ENCODE measurements around the gene ACSF3.

The ACSF3 gene

GRCh38 chr16:89166696-89167424, 73.2 kb downstream of the ACSF3 start:
- no peak overlapping the region for H3K27ac ChIP-seq (ENCODE audit: low read length)
- no peaks in the 10 kb centered on the region for H3K9me3 ChIP-seq (ENCODE audit: control insufficient read depth in 2 of 2, low read length in 2 of 2)
- no peaks in the 10 kb centered on the region for H3K36me3 ChIP-seq (ENCODE audit: control insufficient read depth in 2 of 2, insufficient read depth in 2 of 2, low read length in 2 of 2)
- peaks cover 19% of the 10 kb centered on the region for H3K4me1 ChIP-seq (ENCODE audit: control insufficient read depth, insufficient read depth, low read length)
- H3K9ac ChIP-seq (ENCODE audit: low read length in 2 of 2), result no peak overlapping the region
- peak overlapping the region; percentile 12 to 22 for H3K4me3 ChIP-seq (ENCODE audit: low read length in 2 of 2)
- H3K27me3 ChIP-seq (ENCODE audit: control insufficient read depth in 1 of 2, insufficient read depth in 2 of 2, low read length in 2 of 2), result peaks cover 60 to 65% of the 10 kb centered on the region in 2 donors

GRCh38 chr16:89167425-89167941, 73.8 kb downstream of the ACSF3 start:
- H3K4me1 ChIP-seq (ENCODE audit: control insufficient read depth, insufficient read depth, low read length), result peaks cover 19% of the 10 kb centered on the region
- no peak overlapping the region for H3K9ac ChIP-seq (ENCODE audit: low read length in 2 of 2)
- no peaks in the 10 kb centered on the region for H3K36me3 ChIP-seq (ENCODE audit: control insufficient read depth in 2 of 2, insufficient read depth in 2 of 2, low read length in 2 of 2)
- H3K27me3 ChIP-seq (ENCODE audit: control insufficient read depth in 1 of 2, insufficient read depth in 2 of 2, low read length in 2 of 2), result peaks cover 55 to 69% of the 10 kb centered on the region in 2 donors
- peak overlapping the region; percentile 12 to 22 for H3K4me3 ChIP-seq (ENCODE audit: low read length in 2 of 2)
- no peak overlapping the region for H3K27ac ChIP-seq (ENCODE audit: low read length)
- no peaks in the 10 kb centered on the region for H3K9me3 ChIP-seq (ENCODE audit: control insufficient read depth in 2 of 2, low read length in 2 of 2)

GRCh38 chr16:89168381-89169189, 74.9 kb downstream of the ACSF3 start:
- Histone ChIP-seq H3K4me1 (ENCODE audit: control insufficient read depth, insufficient read depth, low read length) (peaks cover 19% of the 10 kb centered on the region), H3K36me3 (ENCODE audit: control insufficient read depth in 2 of 2, insufficient read depth in 2 of 2, low read length in 2 of 2) (no peaks in the 10 kb centered on the region), H3K27me3 (ENCODE audit: control insufficient read depth in 1 of 2, insufficient read depth in 2 of 2, low read length in 2 of 2) (peaks cover 48 to 65% of the 10 kb centered on the region in 2 donors), H3K27ac (ENCODE audit: low read length) (no peak overlapping the region), H3K9me3 (ENCODE audit: control insufficient read depth in 2 of 2, low read length in 2 of 2) (no peaks in the 10 kb centered on the region), H3K4me3 (ENCODE audit: low read length in 2 of 2) (no peak overlapping the region), H3K9ac (ENCODE audit: low read length in 2 of 2) (no peak overlapping the region)

GRCh38 chr16:89169778-89170177, 76.1 kb downstream of the ACSF3 start:
- Histone ChIP-seq H3K36me3 (ENCODE audit: control insufficient read depth in 2 of 2, insufficient read depth in 2 of 2, low read length in 2 of 2) (no peaks in the 10 kb centered on the region), H3K4me1 (ENCODE audit: control insufficient read depth, insufficient read depth, low read length) (peaks cover 19% of the 10 kb centered on the region), H3K27ac (ENCODE audit: low read length) (no peak overlapping the region), H3K27me3 (ENCODE audit: control insufficient read depth in 1 of 2, insufficient read depth in 2 of 2, low read length in 2 of 2) (peaks cover 45 to 59% of the 10 kb centered on the region in 2 donors), H3K4me3 (ENCODE audit: low read length in 2 of 2) (no peak overlapping the region), H3K9me3 (ENCODE audit: control insufficient read depth in 2 of 2, low read length in 2 of 2) (no peaks in the 10 kb centered on the region), H3K9ac (ENCODE audit: low read length in 2 of 2) (no peak overlapping the region)

GRCh38 chr16:89170346-89171215, 76.9 kb downstream of the ACSF3 start:
- Histone ChIP-seq H3K4me3 (ENCODE audit: low read length in 2 of 2) (peak overlapping the region; percentile 8 to 44), H3K9me3 (ENCODE audit: control insufficient read depth in 2 of 2, low read length in 2 of 2) (no peaks in the 10 kb centered on the region), H3K9ac (ENCODE audit: low read length in 2 of 2) (no peak overlapping the region)

GRCh38 chr16:89171216-89172170, 77.8 kb downstream of the ACSF3 start, which contains the start of gene CDH15:
Gene CDH15 (plus strand): TSS chr16:89171748. CDS start chr16:89171832, 84 bp downstream.
- no peak within 1 kb of the TSS for H3K27ac ChIP-seq (ENCODE audit: low read length)
- no peak within 1 kb of the TSS for H3K9ac ChIP-seq (ENCODE audit: low read length in 2 of 2)
- H3K36me3 ChIP-seq (ENCODE audit: control insufficient read depth in 2 of 2, insufficient read depth in 2 of 2, low read length in 2 of 2), result no peaks in the 10 kb centered on the region
- H3K4me3 ChIP-seq (ENCODE audit: low read length in 2 of 2), result peak within 1 kb of the TSS; percentile 8 to 44
- no peaks in the 10 kb centered on the region for H3K9me3 ChIP-seq (ENCODE audit: control insufficient read depth in 2 of 2, low read length in 2 of 2)
- peaks cover 19% of the 10 kb centered on the region for H3K4me1 ChIP-seq (ENCODE audit: control insufficient read depth, insufficient read depth, low read length)
- H3K27me3 ChIP-seq (ENCODE audit: control insufficient read depth in 1 of 2, insufficient read depth in 2 of 2, low read length in 2 of 2), result peaks cover 45 to 52% of the 10 kb centered on the region in 2 donors

More at GRCh38 chr16:89170346-89171215, 76.9 kb downstream of the ACSF3 start:
- Histone ChIP-seq H3K27me3 (ENCODE audit: control insufficient read depth in 1 of 2, insufficient read depth in 2 of 2, low read length in 2 of 2) (peaks cover 45 to 55% of the 10 kb centered on the region in 2 donors), H3K36me3 (ENCODE audit: control insufficient read depth in 2 of 2, insufficient read depth in 2 of 2, low read length in 2 of 2) (no peaks in the 10 kb centered on the region), H3K27ac (ENCODE audit: low read length) (no peak overlapping the region), H3K4me1 (ENCODE audit: control insufficient read depth, insufficient read depth, low read length) (peaks cover 19% of the 10 kb centered on the region)

- Histone ChIP-seq H3K36me3 (ENCODE audit: control insufficient read depth in 2 of 2, insufficient read depth in 2 of 2, low read length in 2 of 2) (no peaks in the 10 kb centered on the region), H3K9me3 (ENCODE audit: control insufficient read depth in 2 of 2, low read length in 2 of 2) (no peaks in the 10 kb centered on the region), H3K27me3 (ENCODE audit: control insufficient read depth in 1 of 2, insufficient read depth in 2 of 2, low read length in 2 of 2) (peaks cover 38 to 46% of the 10 kb centered on the region in 2 donors), H3K4me1 (ENCODE audit: control insufficient read depth, insufficient read depth, low read length) (peaks cover 16% of the 10 kb centered on the region), H3K4me3 (ENCODE audit: low read length in 2 of 2) (no peak overlapping the region), H3K9ac (ENCODE audit: low read length in 2 of 2) (no peak overlapping the region), H3K27ac (ENCODE audit: low read length) (no peak overlapping the region)
These were observed 78.5 kb downstream of the ACSF3 start for GRCh38 chr16:89172171-89172527.

GRCh38 chr16:89172528-89173173, 79.0 kb downstream of the ACSF3 start:
- peaks cover 34 to 41% of the 10 kb centered on the region in 2 donors for H3K27me3 ChIP-seq (ENCODE audit: control insufficient read depth in 1 of 2, insufficient read depth in 2 of 2, low read length in 2 of 2)
- H3K9ac ChIP-seq (ENCODE audit: low read length in 2 of 2), result no peak overlapping the region
- no peaks in the 10 kb centered on the region for H3K36me3 ChIP-seq (ENCODE audit: control insufficient read depth in 2 of 2, insufficient read depth in 2 of 2, low read length in 2 of 2)
- no peaks in the 10 kb centered on the region for H3K9me3 ChIP-seq (ENCODE audit: control insufficient read depth in 2 of 2, low read length in 2 of 2)
- H3K27ac ChIP-seq (ENCODE audit: low read length), result no peak overlapping the region
- H3K4me3 ChIP-seq (ENCODE audit: low read length in 2 of 2), result no peak overlapping the region
- peaks cover 11% of the 10 kb centered on the region for H3K4me1 ChIP-seq (ENCODE audit: control insufficient read depth, insufficient read depth, low read length)

- no peaks in the 10 kb centered on the region for H3K36me3 ChIP-seq (ENCODE audit: control insufficient read depth in 2 of 2, insufficient read depth in 2 of 2, low read length in 2 of 2)
- H3K27me3 ChIP-seq (ENCODE audit: control insufficient read depth in 1 of 2, insufficient read depth in 2 of 2, low read length in 2 of 2), result peaks cover 29 to 34% of the 10 kb centered on the region in 2 donors
- H3K27ac ChIP-seq (ENCODE audit: low read length), result no peak overlapping the region
- no peaks in the 10 kb centered on the region for H3K9me3 ChIP-seq (ENCODE audit: control insufficient read depth in 2 of 2, low read length in 2 of 2)
- H3K9ac ChIP-seq (ENCODE audit: low read length in 2 of 2), result no peak overlapping the region
- H3K4me1 ChIP-seq (ENCODE audit: control insufficient read depth, insufficient read depth, low read length), result peaks cover 10% of the 10 kb centered on the region
- H3K4me3 ChIP-seq (ENCODE audit: low read length in 2 of 2), result no peak overlapping the region
These were observed 79.7 kb downstream of the ACSF3 start for GRCh38 chr16:89173174-89173921.

All from stomach smooth muscle (tissue), 2 donors.